NCI-H2029 (cell line): ENCODE measurements around the gene DIAPH3.
"Not testable (repeated sequence)": the region's sequence is repeated elsewhere in the genome, so short reads cannot be mapped to it uniquely, and the experiment has no call there.

Experiments
- DNase-seq: peaks from one replicate; lab custom pipeline; 2025; lab: John Stamatoyannopoulos, UW

The DIAPH3 gene

GRCh38 chr13:60163478-60164233 lies at the start of gene DIAPH3:
TSS of gene DIAPH3 (minus strand) at chr13:60163928. CDS start at chr13:60163766, 162 bp downstream.
- peak; percentile 90 for DNase-seq

- DNase-seq, result no peak
Measured at GRCh38 chr13:60213236-60213744, 49.6 kb upstream of the DIAPH3 start.

GRCh38 chr13:60211548-60211947 lies 47.8 kb upstream of the DIAPH3 start:
- DNase-seq, result no peak

- no peak for DNase-seq
Measured at GRCh38 chr13:60210510-60211330, 47.0 kb upstream of the DIAPH3 start.

- not testable (repeated sequence) for DNase-seq
Measured at GRCh38 chr13:60205499-60205898, 41.8 kb upstream of the DIAPH3 start.

- DNase-seq, result no peak
Measured at GRCh38 chr13:60201286-60201685, 37.6 kb upstream of the DIAPH3 start.

GRCh38 chr13:60195893-60196292 lies 32.2 kb upstream of the DIAPH3 start:
- DNase-seq, result not testable (repeated sequence)

- no peak for DNase-seq
Measured at GRCh38 chr13:60182907-60183306, 19.2 kb upstream of the DIAPH3 start.

- DNase-seq, result no peak
Measured at GRCh38 chr13:60178327-60178726, 14.6 kb upstream of the DIAPH3 start.

- DNase-seq, result no peak
Measured at GRCh38 chr13:60175571-60175970, 11.8 kb upstream of the DIAPH3 start.

- DNase-seq, result no peak
Measured at GRCh38 chr13:60174113-60174512, 10.4 kb upstream of the DIAPH3 start.

- DNase-seq, result no peak
Measured at GRCh38 chr13:60172111-60172510, 8.4 kb upstream of the DIAPH3 start.

- DNase-seq, result no peak
Measured at GRCh38 chr13:60170414-60170813, 6.7 kb upstream of the DIAPH3 start.

- no peak for DNase-seq
Measured at GRCh38 chr13:60169239-60170031, 5.7 kb upstream of the DIAPH3 start.

GRCh38 chr13:60167121-60167520 lies 3.4 kb upstream of the DIAPH3 start:
- no peak for DNase-seq

GRCh38 chr13:60165391-60166099 lies 1.8 kb upstream of the DIAPH3 start:
- DNase-seq, result no peak

GRCh38 chr13:60164234-60164889 lies 634 bp upstream of the DIAPH3 start:
- no peak for DNase-seq

- DNase-seq, result no peak
Measured at GRCh38 chr13:60162096-60162495, 1.6 kb downstream of the DIAPH3 start.

GRCh38 chr13:60158321-60158801 lies 5.4 kb downstream of the DIAPH3 start:
- no peak for DNase-seq

GRCh38 chr13:60155978-60156377 lies 7.8 kb downstream of the DIAPH3 start:
- DNase-seq, result no peak

- no peak for DNase-seq
Measured at GRCh38 chr13:60152904-60153303, 10.8 kb downstream of the DIAPH3 start.
